Measurements from ENCODE around the gene GRK5.

DNA sequence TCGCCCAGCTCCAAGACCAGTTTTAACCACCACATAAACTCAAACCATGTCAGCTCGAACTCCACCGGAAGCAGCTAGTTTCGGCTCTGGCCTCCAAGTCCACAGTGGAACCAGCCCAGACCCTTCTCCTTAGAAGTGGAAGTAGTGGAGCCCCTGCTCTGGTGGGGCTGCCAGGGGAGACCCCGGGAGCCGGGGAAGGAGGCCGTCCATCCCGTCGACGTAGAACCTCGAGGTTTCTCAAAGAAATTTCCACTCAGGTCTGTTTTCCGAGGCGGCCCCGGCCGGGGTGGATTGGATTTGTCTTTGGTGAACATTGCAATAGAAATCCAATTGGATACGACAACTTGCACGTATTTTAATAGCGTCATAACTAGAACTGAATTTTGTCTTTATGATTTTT, 247.6 kb downstream of the GRK5 start:
- TF ChIP-seq, protein P1, sequence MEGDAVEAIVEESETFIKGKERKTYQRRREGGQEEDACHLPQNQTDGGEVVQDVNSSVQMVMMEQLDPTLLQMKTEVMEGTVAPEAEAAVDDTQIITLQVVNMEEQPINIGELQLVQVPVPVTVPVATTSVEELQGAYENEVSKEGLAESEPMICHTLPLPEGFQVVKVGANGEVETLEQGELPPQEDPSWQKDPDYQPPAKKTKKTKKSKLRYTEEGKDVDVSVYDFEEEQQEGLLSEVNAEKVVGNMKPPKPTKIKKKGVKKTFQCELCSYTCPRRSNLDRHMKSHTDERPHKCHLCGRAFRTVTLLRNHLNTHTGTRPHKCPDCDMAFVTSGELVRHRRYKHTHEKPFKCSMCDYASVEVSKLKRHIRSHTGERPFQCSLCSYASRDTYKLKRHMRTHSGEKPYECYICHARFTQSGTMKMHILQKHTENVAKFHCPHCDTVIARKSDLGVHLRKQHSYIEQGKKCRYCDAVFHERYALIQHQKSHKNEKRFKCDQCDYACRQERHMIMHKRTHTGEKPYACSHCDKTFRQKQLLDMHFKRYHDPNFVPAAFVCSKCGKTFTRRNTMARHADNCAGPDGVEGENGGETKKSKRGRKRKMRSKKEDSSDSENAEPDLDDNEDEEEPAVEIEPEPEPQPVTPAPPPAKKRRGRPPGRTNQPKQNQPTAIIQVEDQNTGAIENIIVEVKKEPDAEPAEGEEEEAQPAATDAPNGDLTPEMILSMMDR (IDR thresholded peaks at IDR 0.05), result no peak
- TF ChIP-seq POLR2AphosphoS5 (IDR thresholded peaks at IDR 0.05), result no peak
